Heart left ventricle (tissue), 13 donors: ENCODE results near the gene FOXP1.

ENCODE experiments used
- CTCF ChIP-seq, 12 donors: fragments of 200-600 bp; sonication (generic) in 4 of 12; IDR thresholded peaks; one replicate each; pipeline versions ENCODE4 v1.5.0 to v1.8.0; 2018 to 2022; ENCODE audit warnings: antibody characterized with exemption in 12 of 12, mild to moderate bottlenecking in 5 of 12
- POLR2A ChIP-seq, 2 donors: fragments of 450-650 bp; IDR thresholded peaks; one replicate each; pipeline ENCODE4 v1.6.1; 2017; ENCODE audit warnings: antibody characterized with exemption in 2 of 2, mild to moderate bottlenecking in 2 of 2, moderate library complexity in 2 of 2
- donor health status: ischemic (EF 13 %, LVEDD 7.1; RV severe dilation, severe dysfunction).
- donor health status: DM: no; HTN: yes; CAD: no.
- donor health status: DM: no; HTN: no; CAD: no.
- donor health status: ischemic (EF 25% LVEDD 6.9; RV normal size, moderate dysfunction).
- donor health status: ischemic (EF 25% LVEDD 5.7; RV mildly dilated, moderate dysfunction).
- donor health status: ischemic (EF 35%, LVEDD 5.7; RV mildly dilated, moderate dysfunction).
- donor health status: nonischemic (EF 11% LVEDD 7.7; RV severe dilation, severe dysfunction).
- donor health status: DM: yes; HTN: yes; CAD: no.
- donor health status: PGD.
- donor health status: ischemic (EF 29% LVEDD 5.4; RV normal size, mild dysfunction).
- donor health status: nonischemic (EF 23%, LVEDD 6.1; RV moderate dilation, normal function).

- no peak for TF ChIP-seq CTCF (IDR thresholded peaks at IDR 0.05)
- TF ChIP-seq POLR2A (IDR thresholded peaks at IDR 0.05): no peak
Measured at GRCh38 chr3:71120012-71120411, 463.5 kb downstream of the FOXP1 start.
